ENCODE data around the gene PRAC2.
A peak's percentile ranks its signal among the peaks of the same experiment; 100 is the strongest.

PRAC2 gene

DNA sequence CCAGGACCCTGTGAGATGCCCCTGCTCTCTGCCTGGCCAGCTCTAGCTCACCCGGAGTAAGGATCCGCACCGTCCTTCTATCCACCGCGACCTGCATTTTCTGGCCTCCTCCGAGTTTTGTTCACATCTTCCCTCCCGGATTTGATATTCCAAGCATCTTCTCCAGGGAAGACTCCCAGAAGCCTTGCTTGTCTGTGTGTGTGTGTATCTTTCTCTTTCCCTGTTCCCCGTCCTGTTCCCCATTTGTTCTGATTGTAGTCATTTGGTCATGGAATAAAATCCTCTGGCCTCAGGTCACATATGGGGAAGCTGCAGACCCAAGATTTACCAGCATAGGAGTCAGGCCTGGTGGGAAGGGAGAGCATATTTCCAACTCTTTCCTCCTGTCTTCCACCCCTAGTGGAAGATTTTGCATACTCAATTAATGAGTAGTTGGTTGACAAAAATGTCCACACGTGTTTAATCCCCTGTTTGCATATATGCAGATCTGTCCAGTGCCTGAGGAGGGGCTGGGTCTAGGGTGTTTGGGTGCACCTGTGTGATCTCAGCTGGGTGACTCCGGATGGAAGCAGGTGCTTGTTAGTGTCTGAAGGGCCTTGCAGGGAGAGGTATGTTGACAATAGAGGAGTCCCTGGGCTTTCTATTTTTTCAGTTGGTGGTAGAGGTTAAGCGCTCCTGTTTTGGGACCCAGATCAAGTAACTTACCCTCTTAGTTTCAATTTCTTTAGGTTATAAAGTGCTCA lies 2.5 kb upstream of the PRAC2 start:
- DNase-seq (ENCODE audit: low read depth): no peak

- DNase-seq (ENCODE audit: low read depth): no peak
Measured at GRCh38 chr17:48721009-48721402, 2.0 kb upstream of the PRAC2 start.

- no peak for DNase-seq (ENCODE audit: low read depth)
Measured at GRCh38 chr17:48722201-48722907, 631 bp upstream of the PRAC2 start, which contains the start of gene PRAC1. PRAC1 (minus strand) TSS chr17:48722518; CDS start chr17:48722392, 126 bp downstream.

GRCh38 chr17:48723423-48724250 lies 652 bp downstream of the PRAC2 start:
- DNase-seq (ENCODE audit: low read depth): no peak

GRCh38 chr17:48724251-48725003 lies 1.4 kb downstream of the PRAC2 start:
- peak; percentile 80 for DNase-seq (ENCODE audit: low read depth)

GRCh38 chr17:48725004-48725287 lies 2.0 kb downstream of the PRAC2 start:
- no peak for DNase-seq (ENCODE audit: low read depth)

GRCh38 chr17:48725288-48726064 lies 2.5 kb downstream of the PRAC2 start:
- no peak for DNase-seq (ENCODE audit: low read depth)

- DNase-seq (ENCODE audit: low read depth): no peak
Measured at GRCh38 chr17:48726114-48726915, 3.3 kb downstream of the PRAC2 start.

DNA sequence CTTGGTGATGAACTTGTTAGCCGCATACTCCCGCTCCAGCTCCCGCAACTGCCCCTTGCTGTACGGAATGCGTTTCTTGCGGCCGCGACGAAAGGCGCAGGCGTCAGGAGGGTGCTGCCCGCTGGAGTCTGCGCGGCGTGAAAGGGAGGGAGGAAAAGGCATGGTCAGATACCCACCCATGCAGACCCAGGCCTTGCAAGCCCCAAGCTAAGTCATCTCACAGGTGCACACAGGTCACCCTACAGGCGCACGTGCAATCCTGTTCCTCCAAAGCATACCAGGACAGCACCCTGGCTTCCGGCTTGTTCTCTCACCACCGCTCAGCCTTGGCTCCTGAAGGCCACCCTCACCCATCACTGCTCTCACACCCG lies 3.9 kb downstream of the PRAC2 start:
- DNase-seq (ENCODE audit: low read depth): no peak

DNA sequence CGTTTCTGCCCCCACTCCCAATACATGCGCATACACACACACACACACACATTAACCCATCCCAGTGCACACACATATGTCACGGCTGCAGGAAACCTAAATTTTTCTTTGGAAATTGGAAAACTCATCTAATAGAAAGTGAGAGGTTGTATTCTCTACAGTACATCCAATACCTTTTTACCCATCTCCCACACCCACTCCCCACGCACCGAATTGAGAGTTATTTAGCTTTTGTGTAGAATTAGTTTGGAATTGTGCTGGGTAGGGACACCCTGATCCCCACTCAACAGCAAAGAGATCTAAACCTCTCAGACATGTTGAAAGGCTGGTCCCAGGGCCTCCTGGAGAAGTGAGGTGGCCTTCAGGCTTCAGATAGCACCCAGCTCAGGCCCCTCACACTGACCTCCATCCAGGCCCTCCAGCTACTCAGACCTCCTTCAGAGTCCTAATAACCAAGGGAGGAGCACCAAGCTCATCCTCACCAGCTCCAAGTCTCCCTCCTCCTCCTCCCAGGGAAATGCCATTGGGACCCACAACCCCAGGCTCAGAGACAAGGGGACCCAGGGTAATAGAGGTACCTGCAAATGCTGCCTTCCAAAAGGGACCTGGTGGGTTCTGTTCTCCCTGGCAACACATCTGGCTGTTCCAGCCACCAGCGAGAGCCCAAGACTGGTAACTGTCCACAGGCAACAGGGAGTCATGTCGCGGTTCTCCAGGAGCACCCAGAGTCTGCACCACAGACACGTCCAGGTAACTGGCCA lies 4.6 kb downstream of the PRAC2 start:
- DNase-seq (ENCODE audit: low read depth): no peak

- no peak for DNase-seq (ENCODE audit: low read depth)
Measured at GRCh38 chr17:48728232-48729231, 5.5 kb downstream of the PRAC2 start, which contains the start of gene HOXB13. HOXB13 (minus strand) TSS chr17:48728750; CDS start chr17:48728593, 157 bp downstream.

DNA sequence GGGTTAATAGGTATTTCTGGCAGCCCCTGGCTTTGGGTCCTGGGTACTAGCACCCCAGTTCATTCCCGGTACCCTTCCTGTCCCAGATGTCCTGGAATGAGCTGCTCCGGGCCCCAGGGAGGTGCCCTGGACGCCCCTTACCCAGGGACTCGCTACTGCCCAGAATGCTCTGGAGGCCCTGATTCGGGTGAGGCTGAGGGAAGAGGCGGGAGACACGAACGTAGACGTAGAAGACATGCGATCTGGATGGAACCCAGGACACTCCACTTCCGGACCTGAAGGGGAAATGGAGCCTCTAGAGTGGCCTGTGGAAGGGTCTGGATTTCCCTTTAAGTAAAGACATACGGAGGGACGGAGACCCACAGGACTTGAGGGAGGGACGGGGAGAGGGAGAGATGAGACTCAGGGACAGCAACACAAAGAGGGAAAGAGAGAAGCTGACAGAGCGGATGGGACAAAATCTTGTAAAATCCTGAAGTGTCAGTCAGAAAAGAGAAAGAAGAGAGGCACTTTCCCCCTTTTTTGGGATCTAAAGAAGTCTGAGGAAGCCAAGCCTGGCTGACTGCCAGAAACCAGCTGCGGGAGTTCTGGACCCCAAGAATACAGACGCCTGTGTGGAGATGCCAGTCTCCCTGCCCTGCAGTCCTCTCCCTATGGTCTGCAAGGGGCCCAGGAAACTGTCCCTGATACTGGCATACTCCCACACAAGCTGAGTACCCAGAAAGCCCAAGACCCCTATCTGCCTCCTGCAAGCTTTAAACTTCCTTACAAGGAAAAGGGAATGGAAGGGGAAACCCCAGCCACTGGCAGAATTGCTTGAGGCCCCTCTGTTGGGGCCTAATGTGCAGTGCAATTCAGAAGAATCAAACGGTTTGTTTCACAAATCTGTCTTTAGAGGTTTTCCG lies 6.6 kb downstream of the PRAC2 start:
- no peak for DNase-seq (ENCODE audit: low read depth)

GRCh38 chr17:48730240-48730550 lies 7.2 kb downstream of the PRAC2 start:
- no peak for DNase-seq (ENCODE audit: low read depth)

DNA sequence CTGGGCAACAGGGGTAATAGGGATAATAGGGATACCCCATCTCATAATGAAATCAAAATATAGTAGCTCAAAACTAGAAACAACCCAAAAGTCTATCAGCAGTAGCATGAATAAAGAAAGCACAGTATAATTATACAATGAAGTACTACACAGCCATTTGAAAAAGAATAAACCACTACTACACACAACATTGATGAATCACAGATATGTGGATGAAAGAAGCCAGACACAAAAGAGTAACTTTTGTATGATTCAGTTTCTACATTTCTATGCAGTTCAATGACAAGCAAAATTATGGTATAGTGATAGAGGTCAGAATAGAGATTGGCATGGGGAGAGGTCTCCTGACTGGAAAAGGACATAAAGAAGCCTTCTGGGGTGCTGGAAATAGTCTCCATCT lies 8.4 kb downstream of the PRAC2 start:
- DNase-seq (ENCODE audit: low read depth): no peak

DNA sequence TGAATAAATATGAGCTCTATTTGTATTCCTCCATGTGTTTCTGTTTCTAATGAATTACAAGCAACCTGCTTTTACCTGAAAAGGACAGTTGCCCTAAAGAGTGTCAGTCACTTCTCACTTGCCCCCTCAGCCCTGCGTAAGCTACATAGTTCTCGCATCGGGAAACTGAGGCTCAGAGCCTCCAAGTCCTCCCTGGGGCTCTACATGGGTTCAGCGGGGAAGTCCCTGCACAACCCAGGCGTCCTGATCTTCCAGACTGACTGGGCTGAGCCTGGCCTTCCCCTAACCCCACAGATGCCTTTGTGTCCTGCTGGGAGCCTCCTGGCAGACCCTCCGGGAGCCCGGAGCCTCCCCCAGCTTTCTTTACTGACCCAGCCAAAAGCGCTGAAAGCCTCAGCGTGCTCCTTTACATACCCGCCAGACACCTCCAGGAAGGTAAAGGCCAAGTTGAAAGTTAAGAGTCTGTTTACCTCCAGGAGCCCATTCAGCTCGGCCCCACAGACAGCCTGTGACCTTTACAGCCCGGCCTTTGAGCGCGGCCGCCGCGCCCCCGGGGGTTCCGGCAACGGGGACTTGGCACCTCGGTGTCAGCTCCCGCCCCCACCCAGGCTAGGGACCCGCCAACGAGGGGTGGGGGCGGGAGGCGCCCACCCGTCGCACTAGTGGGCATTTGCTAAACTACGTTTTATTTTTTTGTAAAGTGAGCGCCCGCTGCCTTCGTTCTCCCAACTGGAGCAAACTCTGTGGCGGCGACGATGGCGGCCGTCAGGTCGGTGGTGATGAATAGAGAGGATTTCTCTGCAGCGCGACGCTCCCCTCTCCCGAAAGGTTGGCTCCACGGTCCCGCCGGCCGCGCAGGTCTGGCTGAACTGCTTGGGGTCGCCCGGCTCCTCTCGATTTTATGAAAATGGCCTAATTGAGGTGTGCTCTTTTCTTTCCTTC lies 10.0 kb downstream of the PRAC2 start:
- no peak for DNase-seq (ENCODE audit: low read depth)

- DNase-seq (ENCODE audit: low read depth): no peak
Measured at GRCh38 chr17:48733632-48734328, 10.8 kb downstream of the PRAC2 start.

All from activated T-cell treated with anti-CD3 and anti-CD28 coated beads for 1 hour (primary cell).